NCI-H187 treated with DMSO at 0.1 percent for 48 hours (cell line): ENCODE measurements around the gene WDR37.
A peak's percentile ranks its signal among the peaks of the same experiment; 100 is the strongest.
"Not testable (repeated sequence)": the region's sequence is repeated elsewhere in the genome, so short reads cannot be mapped to it uniquely, and the experiment has no call there.

Experiments used
- DNase-seq: peaks from one replicate; lab custom pipeline; 2025; lab: John Stamatoyannopoulos, UW

WDR37 gene

GRCh38 chr10:1041514-1041913, 14.7 kb upstream of the WDR37 start:
- DNase-seq, result no peak

DNA sequence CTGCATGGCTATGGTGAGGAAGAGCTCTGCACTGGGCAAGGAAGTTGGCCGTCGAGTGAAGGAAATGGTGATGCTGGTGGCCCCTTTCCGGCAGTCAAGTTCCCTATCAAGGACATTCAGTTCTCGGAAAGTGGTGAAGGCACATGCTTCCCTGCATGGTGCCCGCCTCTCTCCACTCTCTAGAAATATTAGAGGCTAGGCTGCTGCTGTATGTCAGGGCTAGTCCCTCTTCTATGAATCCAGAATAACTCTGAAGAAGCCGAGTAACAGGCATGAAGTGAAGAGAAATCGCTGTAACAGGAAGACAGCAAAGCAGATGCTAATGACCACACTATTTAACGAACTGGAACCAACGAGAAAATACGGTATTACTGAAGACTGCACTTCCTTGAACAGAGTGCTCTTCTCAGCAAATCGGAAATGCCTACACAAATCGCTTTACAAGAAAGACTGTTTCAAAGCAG, 12.6 kb upstream of the WDR37 start:
- DNase-seq, result no peak

DNA sequence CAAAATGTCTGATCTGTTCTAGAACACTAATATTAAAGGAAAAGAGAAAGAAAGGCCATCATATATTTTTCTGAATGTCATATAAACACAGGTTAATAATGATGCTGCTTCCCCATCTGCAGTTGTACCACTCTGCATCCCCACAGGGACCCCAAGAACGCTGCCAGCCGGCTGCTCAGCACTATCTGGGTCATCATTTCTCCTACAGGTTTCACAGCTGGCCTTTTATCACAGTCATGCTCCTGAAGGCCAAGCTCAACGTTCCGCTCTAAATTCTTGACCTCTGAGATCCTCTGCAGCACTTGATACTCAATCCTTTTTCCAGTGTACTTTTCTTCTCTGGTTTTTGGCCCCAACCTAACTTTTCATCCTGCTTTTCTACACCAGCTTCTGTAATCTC, 12.0 kb upstream of the WDR37 start:
- no peak for DNase-seq

DNA sequence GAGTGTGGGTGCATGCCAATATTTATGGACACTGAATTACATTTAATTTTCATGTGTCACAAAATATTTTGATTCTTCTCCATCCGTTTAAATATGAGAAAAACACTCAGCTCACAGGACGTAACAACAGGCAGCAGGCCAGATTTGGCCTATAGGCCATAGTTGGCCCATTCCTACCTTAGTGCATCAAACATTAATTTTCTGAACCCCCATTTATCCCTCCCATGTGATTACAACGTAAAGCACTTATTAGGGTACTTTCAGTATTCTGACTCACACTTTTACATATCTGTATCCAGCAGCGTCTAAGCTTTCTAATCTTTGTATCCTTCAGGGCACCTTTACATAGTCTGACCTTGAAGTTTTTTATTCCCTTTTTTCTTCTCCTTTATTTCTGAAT, 11.2 kb upstream of the WDR37 start:
- DNase-seq, result no peak

- DNase-seq, result no peak
Observed at GRCh38 chr10:1045415-1045814, 10.8 kb upstream of the WDR37 start.

DNA sequence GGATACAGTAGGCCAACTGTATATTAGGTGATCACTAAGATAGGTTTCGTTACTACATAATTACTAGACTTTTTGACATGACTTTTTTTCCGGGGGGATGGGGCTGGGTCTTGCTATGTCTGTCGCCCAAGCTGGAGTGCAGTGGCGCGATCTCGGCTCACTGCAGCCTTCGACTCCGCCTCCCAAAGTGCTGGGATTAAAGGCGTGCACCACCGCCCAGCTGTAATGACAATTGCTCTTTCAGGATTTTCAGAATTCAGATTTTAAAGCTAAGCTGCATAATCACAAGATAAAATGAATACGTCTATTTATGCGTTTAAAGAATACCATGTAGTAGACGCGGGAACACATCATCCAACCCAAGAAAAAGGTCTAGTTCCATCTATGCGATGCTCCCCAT, 8.2 kb upstream of the WDR37 start:
- DNase-seq, result no peak

- DNase-seq, result no peak
Observed at GRCh38 chr10:1048349-1048731, 7.8 kb upstream of the WDR37 start.

GRCh38 chr10:1048732-1049424, 7.3 kb upstream of the WDR37 start, which contains the start of gene IDI1:
Gene IDI1 (minus strand): TSS chr10:1049119. CDS start chr10:1049003, 116 bp downstream.
- peak; percentile 88 for DNase-seq

- DNase-seq, result no peak
Observed at GRCh38 chr10:1049425-1049958, 6.7 kb upstream of the WDR37 start.

DNA sequence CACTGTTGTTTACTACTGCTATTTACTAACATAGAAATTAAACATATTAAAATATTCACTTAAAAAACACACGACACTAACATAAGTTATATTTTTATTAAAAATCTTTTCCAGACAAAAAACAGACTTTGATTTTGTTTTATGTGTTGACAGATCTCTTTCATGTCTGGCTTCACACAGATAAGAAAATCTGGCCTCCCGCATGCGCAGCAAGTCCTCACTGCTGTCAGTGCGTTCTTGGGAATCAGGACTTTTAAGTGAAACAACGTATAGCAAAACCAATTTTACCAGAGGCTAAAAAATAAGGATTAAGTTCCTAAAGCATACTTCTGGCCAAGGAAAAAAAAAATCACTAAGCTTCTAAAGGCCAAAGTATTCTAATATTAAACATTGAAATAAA, 6.0 kb upstream of the WDR37 start:
- DNase-seq, result no peak

- DNase-seq, result no peak
Observed at GRCh38 chr10:1050554-1050953, 5.6 kb upstream of the WDR37 start.

DNA sequence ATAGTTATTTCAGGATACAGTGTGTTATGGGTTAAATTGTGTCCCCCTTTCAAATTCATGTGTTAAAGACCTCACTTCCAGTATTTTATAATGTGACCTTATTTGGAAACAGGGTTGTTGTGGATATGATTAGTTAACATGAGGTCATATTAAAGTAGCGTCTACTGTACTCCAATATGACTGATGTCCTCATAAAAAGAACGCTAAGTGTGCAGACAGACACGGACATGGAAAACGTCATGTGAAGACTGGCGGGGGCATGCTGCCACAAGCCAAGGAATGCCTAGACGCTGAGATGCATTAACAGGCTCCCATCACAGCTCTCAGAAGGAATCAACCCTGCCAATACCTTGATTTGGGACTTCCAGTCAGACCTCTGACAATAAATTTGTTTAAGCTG, 1.5 kb upstream of the WDR37 start:
- DNase-seq, result no peak

DNA sequence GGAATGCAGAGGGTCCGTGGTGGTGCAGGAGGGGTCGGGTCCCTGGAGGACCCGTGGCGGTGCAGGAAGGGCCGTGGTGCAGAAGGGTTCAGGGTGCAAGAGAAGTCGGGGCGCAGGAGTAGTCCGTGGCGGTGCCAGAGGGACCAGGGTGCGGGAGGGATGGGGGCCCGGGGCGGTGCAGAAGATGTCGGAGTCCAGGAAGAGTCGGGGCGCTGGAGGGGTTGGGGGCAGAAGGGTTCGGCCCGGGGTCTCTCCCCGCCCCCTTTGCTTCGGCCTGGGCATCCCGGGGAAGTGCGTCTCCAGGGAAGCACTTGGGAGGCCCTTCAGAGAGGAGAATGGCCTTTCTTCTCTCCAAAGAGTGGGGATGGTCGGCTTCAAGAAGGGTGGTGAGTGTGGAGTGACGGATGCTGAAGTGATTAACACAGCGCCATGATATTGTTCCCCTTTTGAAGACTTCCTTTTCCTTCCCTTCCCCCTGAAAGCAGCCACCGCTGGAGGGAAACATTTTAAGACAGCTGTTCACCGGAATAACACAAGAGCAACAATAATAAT, 997 bp downstream of the WDR37 start:
- DNase-seq, result no peak

DNA sequence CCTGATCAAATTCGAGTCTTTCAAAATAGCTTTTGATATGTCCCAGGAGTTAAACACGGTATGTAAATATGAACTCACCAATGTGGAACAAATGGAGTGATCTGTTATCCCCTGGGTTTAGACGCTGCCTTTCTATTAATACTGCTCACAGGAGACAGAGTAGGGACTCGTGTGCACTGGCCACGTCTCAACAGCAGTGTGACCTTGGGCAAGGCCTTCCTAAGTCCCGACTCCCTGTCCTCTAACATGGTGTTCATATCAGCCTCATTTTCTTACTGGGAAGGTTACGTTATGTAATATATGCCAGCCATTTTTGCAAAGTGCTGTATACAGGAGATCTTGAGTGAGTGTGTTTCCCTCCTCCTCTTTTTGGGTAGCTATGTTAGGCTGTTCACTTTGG, 1.8 kb downstream of the WDR37 start:
- DNase-seq, result no peak

DNA sequence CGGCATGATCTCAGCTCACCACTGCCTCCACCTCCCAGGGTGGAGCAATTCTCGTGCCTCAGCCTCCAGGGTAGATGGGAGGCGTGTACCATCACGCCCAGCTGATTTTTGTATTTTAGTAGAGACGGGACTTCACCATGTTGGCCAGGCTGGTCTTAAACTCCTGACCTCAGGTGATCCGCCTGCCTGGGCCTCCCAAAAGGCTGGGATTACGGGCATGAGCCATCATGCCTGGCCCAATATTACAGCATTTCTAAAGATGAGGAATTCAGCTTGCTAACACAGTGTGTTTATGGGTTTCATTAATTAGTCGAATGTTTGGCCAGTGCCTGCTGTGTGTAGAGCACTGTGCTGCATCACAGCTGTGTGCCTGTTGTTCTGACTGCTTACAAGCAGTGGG, 3.7 kb downstream of the WDR37 start:
- no peak for DNase-seq

- no peak for DNase-seq
Observed at GRCh38 chr10:1061930-1062774, 6.0 kb downstream of the WDR37 start.

DNA sequence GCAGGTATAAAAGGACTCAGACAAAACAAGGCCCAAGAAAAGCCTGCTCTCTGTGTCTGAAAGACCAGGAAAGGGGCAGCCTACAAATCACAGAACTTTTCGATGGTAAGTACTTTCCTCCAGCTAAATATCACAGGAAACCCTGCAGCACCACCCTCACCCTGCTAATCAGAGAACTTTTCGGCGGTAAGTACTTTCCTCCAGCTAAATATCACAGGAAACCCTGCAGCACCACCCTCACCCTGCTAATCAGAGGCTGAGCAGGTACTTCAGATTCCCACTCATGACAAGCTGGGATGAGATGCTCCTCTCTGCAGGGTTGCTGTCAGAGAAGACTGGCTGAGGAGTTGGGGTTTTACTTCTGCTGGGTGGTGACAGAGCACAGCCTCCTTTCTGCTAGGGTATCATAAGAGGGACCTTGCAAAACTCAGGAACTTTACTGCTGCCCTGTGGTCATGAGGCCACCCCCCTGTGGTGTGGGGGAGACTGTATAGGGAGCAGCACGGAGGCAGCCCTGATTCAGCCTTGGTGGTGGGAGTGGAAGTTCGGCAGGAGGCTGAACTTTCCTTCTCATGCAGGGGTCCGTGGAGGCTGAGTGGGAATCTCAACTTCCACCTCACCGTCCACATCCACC, 7.2 kb downstream of the WDR37 start:
- no peak for DNase-seq

DNA sequence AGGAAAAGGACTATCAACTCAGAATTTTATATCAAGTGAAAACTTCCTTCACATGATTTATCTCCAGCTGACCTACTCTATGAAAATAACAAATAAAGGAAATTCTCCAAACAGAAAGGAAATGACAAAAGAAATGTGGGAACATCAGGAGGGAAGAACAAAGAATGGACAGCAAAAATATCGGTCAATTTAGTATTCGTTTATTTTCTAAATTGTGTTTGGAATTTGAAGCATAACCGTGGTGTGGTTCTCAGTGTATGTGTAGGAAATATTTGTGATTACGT, 8.7 kb downstream of the WDR37 start:
- no peak for DNase-seq

GRCh38 chr10:1066734-1067133, 10.5 kb downstream of the WDR37 start:
- DNase-seq, result not testable (repeated sequence)

DNA sequence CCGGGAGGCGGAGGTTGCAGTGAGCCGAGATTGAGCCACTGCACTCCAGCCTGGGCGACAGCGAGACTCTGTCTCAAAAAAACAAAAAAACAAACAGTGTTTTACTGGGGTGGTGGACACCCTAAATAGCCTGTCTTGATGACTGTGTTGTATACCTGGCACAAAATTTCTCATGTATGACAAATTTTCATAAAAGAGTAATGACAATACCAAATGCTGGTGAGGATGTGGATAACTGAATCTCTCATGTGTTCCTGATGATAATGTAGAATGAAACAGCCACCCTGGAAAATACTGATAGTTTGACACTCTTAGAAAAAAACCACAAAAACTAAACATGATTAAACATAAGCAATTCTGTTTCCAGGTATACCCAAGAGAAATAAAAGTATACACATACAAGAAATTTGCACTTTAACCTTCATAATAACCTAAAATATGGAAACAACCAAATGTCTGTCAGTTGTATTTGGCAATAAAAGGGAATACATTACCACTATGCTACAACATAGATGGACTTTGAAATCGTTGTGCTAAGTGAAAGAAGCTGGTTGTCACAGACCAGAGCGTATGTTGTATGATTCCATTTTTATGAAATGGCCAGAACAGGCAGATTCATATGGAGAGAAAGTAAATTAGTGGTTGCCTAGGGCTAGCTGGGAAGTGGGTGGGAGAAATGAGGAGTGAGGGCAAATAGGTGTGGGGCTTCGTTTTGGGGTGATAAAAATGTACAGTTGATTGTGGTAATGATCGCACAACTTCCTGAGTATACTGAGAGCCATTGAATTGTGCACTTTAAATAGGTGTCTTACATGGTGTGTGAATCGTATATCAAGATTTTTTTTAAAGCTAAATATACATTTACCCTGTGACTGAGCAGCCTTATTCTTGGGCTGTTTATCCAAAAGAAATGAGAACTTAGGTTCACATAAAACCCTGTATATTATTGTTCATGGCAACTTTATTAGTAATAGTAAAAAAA, 12.5 kb downstream of the WDR37 start:
- no peak for DNase-seq

GRCh38 chr10:1070919-1071318, 14.7 kb downstream of the WDR37 start:
- DNase-seq, result no peak
